ENCODE results near the gene PLXNA2.

Gene PLXNA2

DNA sequence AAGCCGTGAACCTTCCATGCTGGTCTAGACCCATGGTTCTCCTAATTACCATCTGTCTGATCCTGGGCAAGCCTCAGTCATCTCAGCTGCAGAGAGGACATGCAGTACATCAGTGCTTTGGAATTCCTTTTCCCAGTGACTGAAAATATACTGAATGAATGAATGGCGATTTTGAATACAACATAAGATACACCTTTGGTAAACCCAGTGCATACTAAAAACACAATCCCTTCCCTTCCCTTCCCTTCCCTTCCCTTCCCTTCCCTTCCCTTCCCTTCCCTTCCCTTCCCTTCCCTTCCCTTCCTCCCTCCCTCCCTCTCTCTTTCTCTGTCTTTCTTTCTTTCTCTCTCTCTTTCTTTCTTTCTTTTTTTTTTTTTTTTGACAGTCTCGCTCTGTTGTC, 21.3 kb upstream of the PLXNA2 start:
- no peak for DNase-seq

DNA sequence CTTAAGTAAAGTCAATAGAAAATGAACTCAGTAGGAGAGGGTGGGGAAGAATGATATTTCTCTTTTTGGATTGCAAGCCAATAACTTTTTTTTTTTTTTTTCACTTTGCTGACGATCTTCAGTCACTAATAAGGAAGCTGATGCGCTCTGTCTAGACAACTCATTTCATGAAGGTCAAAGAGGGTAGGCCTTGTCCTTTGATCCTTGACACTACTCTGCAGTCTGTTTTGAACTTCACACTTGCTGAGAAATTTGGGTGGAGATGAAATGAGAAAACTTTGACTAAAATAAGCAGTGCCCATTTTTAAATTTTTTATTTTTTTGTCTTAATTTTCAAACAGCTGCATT, 20.9 kb upstream of the PLXNA2 start:
- no peak for DNase-seq

DNA sequence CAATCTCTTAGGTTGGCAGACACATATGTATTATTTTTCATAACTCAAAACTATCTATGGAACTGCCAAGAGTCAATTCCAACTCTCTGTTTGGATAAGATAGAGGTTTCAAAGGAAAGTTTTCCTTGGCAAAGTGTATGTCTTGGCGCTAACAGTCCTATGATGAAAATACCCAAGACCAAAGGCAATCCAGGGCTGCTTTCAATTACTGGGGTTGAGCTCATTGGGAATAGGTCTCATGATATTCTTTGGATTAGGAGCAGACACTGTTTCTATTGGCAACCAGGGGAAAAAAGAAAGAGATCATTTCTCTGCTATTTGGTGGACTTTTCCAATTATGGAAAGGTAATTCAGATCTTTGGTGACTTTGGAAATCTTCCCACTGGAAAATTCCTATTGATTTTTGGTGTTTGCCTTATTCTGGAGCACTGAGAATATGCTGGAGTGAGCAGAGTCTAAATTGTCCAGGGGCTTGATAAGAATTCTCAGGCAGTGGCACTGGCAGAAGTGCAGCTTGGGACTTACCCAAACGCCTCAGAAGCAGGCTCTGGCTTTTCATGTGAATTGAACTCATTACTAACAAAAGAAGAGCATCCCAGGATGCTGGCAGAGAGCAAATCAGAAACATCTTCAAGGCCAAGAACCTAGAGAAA, 20.4 kb upstream of the PLXNA2 start:
- no peak for DNase-seq

DNA sequence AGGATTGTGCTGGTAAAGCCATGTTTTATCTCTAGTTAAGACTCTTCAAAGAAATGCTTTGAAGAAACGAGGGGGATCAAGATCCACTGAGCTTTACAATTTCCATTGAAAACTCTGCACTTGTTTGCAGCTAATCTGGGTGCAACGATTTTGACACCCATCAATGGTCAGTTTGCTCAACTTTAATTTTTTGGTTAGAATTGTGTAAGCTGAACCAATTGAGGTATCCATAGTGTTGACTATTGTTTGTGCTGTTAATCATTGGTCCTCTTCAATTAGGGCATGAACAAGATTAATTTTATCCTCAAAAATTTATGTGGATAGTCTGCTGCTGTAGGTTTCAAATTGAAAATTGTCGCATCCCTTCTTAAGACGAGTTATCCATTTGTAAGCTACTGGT, 17.7 kb upstream of the PLXNA2 start:
- DNase-seq = no peak

DNA sequence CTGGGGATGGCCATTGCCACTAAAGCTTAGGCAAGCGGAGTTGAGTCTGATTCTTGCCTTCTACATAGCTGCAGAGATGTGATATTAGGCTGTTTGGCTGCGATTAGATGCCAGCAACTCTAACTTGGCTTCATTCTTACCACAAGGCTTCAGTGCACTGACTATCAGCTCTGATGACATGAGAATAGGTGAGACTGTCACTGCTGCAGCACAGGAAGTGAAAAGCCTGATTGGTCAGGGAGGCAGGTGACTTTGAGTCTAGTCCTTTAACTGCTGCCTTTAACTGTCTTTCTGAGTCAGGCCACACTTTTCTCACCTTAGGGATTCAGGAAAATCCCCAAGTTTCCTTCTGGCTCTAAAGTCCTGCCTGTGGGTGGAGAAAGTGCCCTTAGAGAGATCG, 14.1 kb upstream of the PLXNA2 start:
- no peak for DNase-seq

DNA sequence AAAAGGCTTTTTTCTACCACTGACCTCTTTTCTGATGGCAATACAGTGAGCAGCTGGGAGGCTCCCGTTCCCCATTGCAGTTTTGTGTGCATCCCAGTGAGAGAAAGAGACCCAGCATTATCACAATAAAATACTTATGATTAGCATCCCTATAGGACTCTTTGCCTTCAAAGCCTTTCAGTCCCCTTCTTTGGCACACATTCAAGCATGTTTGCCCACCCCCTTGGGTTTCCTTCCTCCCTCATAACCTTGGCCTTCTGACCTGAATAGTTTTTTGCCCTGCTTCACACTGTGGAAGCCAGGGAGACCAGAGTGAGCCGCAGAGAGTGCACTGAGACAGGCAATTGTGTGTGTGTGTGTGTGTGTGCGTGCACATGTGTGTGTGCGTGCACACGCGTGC, 13.2 kb upstream of the PLXNA2 start:
- no peak for DNase-seq

DNA sequence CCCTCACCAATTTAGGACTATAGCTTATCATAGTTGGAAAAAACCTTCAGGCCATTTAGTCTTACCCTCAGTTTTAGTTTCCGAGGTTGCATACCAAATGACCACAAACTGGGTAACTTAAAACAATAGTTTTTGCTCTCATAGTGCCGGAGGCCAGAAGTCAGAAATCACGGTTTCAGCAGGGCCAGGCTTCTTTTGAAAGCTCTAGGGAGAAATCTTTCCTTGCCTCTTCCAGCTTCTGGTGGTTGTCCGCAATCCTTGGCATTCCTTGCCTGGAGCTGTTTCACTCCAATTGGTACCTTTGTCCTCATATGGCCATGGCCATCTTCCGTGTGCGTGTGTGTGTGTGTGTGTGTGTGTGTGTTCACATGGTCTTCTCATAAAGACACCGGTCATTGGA, 12.4 kb upstream of the PLXNA2 start:
- no peak for DNase-seq

DNA sequence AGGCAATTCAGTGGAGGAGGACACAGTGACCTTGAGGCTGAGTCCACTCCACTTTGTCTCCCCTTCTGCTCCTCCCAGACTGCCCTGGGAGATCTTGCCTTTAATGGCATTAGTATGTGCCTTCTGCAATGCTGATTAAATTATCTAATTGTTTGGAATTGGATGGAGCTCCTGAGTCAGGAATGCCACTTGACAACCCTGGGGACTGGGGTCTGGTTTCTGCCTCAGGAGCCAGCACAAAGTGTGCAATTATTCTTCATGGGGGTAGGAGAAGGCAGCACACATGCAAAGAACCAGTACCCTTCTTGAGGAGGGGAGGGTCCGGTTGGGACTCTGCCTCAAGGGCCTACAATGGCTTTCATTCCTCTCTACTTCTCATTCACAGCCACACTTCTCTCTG, 11.9 kb upstream of the PLXNA2 start:
- no peak for DNase-seq

DNA sequence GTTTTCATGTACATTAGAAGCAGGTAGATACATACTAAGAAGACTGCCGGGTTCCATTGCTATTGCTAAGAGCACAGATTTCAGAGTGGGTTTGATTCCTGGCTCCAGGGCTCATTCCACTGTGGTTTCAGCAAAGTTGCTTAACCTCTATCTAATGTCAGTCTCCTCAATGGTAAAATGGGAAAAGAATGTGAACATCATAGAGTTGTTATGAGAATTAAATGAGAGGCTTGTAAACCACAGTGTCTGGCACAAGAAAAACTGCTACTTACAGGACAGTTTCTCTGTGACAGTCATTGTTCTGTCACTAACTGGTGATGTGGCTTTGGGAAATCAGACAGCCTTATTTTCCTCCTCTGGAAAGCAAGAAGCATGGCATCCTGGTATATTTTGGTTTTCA, 10.7 kb upstream of the PLXNA2 start:
- DNase-seq = no peak

DNA sequence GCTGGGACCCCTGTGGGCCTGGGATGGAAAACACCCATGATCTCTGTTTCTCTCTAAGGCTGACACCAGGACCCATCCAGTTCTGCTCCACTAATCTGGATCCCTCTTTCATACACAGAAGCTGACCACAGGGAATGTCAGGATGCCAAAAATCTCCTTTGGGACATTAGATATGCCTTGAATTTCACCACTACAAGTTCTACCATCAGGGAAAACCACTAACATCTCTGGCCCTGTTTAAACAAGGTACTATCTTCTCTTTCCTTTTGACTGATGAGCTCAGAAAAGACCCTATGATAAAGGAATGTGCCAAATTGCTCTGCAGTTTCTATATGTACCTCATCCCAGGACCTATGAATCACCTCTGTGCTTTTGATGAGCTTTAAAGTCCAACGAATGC, 10.2 kb upstream of the PLXNA2 start:
- no peak for DNase-seq

DNA sequence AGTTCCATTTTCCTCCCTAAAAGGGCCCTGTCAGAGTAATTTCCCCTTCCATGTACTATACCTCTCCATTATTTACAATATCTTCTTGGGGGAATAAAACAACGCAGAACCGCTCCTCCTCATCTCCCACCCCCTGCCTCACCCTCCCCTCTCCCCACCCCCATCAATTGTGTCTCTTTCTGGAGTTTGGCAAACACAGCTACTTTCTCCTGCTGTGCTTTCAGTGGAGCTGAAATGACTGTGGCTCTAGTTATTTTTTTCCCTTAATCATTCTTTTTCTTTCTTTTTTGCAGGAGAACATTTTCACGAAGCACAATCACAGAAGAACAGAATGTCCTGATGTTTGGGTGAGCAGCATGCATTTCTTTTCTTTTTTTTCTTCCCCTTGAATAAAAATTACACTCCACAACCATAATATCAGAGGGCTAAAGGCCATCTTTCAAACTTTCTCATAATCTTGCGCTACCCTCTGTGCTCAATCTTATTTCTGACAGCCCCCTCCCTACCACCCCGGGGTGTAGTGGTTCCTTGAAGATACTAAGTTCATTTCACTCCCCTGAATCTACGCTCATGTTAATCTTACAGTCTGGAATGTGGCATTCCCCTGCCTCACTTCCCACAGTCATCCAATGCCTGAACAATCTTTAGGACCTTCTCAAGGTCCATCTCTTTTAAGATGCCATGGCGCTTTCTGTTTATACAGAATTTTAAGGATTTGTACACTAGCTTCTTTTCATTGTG, 8.8 kb upstream of the PLXNA2 start:
- no peak for DNase-seq

DNA sequence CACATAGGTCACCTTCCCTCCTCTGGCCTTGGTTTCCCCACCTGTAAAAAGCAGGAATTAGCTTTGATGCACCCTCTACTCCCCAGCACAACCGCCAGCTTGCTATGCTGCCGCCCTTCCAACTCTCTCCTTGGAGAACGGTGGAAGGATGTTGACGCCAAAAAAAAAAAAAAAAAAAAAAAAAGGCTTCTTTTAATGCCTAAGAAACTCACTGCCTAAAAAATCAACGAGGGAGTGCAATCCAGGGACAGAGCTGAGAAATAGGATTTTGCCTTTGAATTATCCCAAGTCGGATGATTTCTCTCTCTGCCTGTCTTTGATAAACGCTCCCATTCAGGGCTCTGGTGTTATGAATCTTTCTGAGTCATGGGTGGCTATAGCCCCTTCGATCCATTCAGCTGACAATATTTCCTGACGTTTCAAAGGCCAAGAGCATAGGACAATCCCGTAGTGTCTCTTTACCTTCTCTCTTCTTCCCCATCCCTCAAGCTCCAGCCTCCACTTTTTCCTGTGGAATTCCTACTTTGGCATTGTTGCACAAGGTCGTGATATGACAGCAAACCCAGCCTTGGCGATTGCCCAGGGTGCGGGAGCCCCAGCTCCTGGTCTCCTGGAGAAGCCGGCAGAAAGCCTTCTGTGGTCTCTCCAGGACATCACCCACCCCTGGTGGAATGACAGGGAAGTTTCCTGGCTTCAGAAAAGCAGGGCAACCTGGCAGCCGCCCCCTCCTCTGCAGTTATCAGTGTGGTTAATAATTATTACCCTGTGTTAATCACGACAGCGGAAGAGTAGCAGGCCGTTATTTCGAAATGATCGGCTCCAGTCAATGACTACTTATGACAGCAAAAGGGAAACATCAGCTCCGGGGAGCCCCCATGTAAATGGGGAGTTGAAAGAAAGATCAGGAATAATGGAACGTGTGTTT, 8.0 kb upstream of the PLXNA2 start:
- no peak for DNase-seq

DNA sequence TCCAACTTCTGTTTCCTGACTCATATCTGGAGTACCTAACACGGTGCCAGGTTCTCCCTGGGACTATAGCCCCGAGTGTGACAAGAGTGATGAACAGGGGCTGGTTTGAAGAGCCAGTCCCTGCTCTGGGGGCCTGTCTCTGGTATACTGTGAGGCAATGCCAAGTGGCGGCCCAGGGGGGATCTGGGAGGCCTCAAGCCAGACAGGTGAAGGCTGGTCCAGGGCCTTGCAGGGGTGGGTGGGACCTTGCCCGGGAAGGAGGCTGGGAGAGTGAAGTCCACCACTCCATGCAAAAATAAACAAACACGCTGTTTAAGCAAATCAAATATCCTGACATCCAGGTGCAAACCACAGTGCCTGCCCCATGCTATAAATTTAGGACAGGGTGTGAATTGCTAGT, 6.8 kb upstream of the PLXNA2 start:
- no peak for DNase-seq

DNA sequence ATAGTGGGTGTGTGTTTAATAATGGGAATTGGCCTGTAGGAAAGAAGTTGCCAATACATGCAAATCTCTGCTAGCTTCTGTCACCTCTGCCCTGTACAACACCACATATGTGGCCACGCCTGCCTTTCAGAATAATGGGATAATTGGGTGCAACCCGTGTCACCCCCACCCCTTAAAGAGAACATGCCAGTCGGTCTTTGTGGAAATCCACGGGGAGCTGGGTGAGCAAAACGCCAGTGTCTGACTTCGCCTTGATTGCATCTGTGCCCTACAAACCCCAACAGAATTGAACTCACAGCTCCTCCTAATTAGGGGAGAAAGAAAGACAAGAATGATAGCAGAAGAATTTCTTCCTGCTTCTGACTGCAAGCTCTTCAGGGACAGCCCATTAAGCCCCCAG, 6.4 kb upstream of the PLXNA2 start:
- no peak for DNase-seq

DNA sequence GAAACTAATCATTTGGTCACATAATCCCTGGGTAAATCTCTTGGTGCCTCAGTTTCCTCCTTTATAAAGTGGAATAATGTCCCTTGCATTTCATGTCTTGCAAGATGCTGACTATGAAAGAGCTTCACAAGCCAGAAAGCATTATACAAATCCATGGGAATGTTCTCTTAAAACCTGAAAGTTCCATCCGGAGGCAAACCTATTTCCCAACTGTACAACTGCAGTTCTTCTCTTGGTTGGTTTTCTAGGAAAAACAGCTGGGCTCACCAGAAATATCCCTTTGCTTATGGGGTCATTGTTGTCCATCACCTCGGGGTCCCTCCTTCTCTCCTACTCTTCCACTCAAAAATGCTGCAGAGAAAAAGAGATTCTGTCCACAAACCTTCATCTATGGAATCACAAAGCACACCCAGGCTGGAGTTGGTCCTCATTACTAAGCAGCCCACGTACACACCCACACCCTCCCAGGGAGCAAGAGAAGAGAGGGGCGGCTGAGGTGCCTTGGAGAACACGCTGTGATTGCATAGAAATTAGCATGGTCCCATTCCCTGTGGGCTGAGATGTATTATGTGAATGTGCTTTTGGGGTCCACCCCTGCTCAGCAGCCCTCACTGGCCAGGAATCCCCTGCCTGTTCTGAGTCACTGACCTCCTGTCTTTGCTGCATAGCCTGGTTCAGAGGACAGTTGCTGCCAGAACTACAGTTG, 5.0 kb upstream of the PLXNA2 start:
- DNase-seq = no peak

DNA sequence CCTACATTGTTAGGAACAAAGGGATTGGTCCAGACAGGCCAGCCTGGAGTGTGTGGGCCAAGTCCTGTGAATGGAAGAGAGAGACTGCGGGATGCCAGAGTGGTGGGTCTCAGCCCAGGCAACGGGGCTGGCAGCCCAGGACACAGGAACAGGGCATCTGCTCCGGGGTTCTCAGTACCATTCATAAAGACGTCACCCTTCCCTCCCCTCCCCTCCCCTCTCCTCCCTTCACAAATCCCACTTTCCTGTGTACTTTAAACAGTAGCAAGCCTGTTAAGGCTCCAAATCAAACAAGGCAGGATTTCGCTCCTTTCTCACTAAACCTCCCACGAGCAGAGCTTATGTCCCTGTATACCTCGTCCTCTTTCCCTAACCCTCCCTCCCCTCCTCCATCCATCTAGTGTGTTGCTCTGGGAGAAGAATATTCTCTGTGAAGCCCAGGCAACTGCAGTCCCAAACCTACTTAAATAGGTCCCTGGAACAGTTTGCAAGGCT, 4.2 kb upstream of the PLXNA2 start:
- no peak for DNase-seq

DNA sequence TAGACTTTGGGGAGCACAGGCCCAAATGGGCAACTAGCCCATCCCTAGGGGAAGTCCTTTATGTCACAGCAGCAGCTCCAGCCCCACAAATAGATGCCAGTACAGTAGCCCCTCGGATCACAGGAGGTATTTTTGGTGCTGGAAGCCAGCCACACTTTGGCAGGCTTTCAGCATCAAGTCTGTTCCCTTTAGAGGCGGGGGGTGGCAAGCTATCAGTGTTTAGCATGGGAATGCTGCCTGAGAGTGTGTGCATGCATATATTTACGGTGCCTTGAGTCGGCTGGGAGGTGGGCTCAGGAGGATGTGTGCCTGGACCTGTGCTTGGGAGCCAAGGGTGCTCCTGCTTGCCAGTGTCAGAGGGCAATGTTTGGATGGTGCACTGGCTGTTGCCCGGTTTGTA, 3.5 kb upstream of the PLXNA2 start:
- DNase-seq = no peak

DNA sequence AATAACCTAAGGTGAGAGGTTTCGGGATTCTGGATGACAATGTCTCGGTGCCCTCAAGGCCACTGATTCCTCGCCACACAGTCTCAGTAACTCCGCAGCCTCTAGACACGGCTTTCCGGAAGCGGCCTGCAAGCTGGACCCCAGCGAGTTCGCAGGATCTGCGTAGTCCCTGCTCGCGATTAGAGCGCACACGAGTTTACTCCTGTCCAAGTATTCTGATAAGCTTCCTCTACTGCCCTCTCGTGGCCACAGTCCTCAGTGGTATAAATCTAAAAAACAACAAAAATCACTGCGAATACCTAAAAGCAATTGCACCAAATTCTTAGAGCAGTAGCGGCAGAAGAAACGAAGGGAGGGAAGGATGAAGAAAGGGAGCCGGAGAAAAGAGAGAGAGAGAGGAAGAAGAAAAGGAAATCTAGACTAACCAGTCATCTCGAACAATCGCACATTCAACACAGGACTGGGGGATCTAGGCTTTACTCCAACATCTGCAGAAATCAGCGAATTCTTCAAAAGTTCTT, 1.1 kb upstream of the PLXNA2 start:
- peak; percentile 88 to 95 for DNase-seq

DNA sequence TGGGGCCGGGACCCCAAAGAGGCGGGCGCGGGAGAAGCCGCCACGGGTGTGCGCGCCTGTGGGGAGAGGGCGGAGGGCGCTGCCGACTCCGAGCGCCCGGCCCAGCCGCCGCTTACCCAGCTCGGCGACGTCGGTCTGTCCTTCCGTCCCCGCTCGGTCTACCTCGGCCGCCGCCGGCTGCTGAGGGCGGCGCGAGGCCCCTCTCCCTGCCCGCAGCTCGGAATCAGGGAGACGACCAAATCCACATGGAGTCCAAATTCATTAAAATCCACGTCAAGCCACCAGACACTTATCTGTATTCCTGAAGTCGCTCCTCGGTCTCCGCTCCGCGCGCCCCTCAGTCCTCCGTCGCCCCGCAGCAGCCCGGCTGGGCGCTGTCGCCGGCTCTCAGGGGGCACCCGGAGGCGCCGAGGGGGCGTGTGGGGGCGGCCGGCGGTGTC, 637 bp downstream of the PLXNA2 start:
- no peak for DNase-seq

DNA sequence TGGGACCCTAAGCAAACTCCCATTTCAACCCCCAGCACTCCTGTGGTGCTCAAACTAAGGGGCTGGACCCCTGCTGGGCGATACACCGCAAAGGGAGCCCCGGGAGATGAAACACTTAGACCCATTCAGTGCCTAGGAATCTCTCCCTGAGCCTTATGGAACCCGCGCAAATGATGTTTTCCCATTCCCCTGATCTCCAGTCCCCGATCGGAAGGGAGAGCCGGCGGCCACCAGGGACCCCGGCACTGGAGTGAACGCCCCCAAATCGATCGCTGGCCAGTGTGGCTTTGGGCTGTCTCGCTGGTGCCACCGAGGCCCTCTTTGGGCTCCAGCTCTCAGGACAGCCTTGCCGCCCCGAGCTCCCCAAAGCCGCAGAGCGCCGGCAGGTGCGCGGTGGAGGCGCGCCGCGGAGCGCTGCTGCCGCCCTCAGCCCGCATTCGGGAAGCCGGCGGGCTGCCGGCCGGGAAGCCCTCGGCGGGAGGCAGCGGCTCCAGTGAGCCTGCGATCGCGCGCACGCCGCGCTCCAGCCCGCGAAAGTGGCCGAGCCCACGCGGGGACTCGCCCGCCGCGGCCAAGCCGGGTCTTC, 1.1 kb downstream of the PLXNA2 start:
- DNase-seq = no peak

DNA sequence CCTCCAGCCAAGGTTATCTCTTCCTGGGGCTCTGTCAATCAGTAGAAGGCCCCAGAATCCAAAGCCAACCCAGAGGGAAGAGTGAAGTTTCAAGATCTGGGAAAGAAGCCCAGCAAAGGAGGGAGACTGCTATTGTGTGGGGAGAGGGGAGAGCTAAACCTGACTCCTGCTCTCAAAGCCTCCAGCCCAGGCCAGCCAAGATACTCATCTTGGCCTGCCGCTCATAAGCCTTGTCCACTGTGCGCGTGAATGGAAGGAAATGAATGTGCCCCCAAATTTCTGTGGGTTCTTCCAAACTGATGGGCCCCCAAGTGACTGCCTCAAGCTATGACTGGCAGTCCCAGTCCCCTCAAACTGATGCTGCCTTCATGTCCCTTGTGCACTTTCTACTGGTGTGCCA, 2.0 kb downstream of the PLXNA2 start:
- DNase-seq = no peak

DNA sequence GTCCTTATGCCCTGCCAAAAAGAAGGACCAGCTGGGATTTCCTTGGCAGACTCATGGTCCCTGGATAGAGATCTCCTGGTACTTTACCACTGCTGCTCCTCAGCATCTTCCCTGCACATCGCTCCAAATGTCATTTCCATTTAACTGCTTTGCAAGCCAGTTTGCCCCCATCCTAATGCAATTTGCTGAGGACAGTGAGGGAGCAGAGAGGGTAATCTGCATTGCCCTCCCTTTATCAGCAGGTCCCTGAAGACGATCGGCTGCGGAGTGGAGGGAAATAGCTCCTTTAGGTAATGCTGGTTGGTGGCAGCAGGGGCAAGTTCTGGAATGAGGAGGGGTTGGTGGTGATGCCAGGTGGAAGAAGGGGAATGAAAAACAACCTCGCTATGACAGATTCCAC, 2.7 kb downstream of the PLXNA2 start:
- DNase-seq = no peak

All from SHP77 (cell line).